Activated CD8-positive, alpha-beta T cell treated with anti-CD3 and anti-CD28 coated beads for 36 hours (primary cell): ENCODE measurements around the gene TRMT2A. TPM values are rescaled to one million over a fixed set of nuclear protein-coding genes. Genes with fewer than 3 reads are reported as not detected.

Source experiments
- ATAC-seq: fragments of 200-7000 bp; cut with Tn5 transposase; one replicate; pipeline ENCODE4 v1.10.0; 2021; ENCODE audit warnings: mild to moderate bottlenecking, moderate library complexity
- CTCF ChIA-PET: fragments of 350-600 bp; sonication (Branson Sonifier 250); formaldehyde crosslinking; loops from one replicate; lab custom pipeline; 2021; ENCODE audit warnings: antibody characterized with exemption; lab: Charles Lee
- POLR2A ChIA-PET: fragments of 350-600 bp; sonication (Branson Sonifier 250); formaldehyde crosslinking; loops from one replicate; lab custom pipeline; 2021; ENCODE audit warnings: antibody characterized with exemption; lab: Charles Lee
- DNase-seq: peaks from one replicate; pipeline ENCODE4 v3.0.0-alpha.2; 2020
- H3K27ac Mint-ChIP-seq: one replicate; pipeline ENCODE4 v1.8.0; 2021; ENCODE audit warnings: mild to moderate bottlenecking, mixed read lengths
- H3K27me3 Mint-ChIP-seq: one replicate; pipeline ENCODE4 v1.8.0; 2021; ENCODE audit warnings: mixed read lengths
- H3K36me3 Mint-ChIP-seq: one replicate; pipeline ENCODE4 v1.8.0; 2021; ENCODE audit warnings: low read depth, mixed read lengths
- H3K4me1 Mint-ChIP-seq: one replicate; pipeline ENCODE4 v1.8.0; 2021; ENCODE audit warnings: low read depth, mixed read lengths
- H3K4me3 Mint-ChIP-seq: one replicate; pipeline ENCODE4 v1.8.0; 2021; ENCODE audit warnings: mild to moderate bottlenecking, moderate library complexity, mixed read lengths
- H3K9me3 Mint-ChIP-seq: one replicate; pipeline ENCODE4 v1.8.0; 2021; ENCODE audit warnings: mixed read lengths
- CTCF ChIP-seq: fragments of 200-600 bp; IDR thresholded peaks from one replicate; pipeline ENCODE4 v1.8.0; 2022; ENCODE audit warnings: antibody characterized with exemption, mild to moderate bottlenecking
- intact Hi-C: fragments of 100-400 bp; cut with micrococcal nuclease; formaldehyde crosslinking; loops from one replicate; pipeline ENCODE4 v1.10.0; 2022
- total RNA-seq, 2 experiments: library from RNA; stranded (reverse); gene quantifications; one replicate each; pipeline ENCODE4 v1.2.3, GENCODE V29; 2021

The TRMT2A gene
- total RNA-seq, 2 experiments from 2014 or later: 101 to 105 TPM

- no peaks in the 10 kb centered on the region for H3K36me3 Mint-ChIP-seq
- CTCF ChIA-PET: interaction anchor here (1.2 kb wide), 1 partner anchor 132 kb away, joined by 3 read pairs; no protein-coding TSS in a partner anchor
- TF ChIP-seq CTCF: no peak
- H3K4me3 Mint-ChIP-seq: no peak overlapping the region
- POLR2A ChIA-PET: interaction anchor here (0.6 kb wide), 1 partner anchor 1187 kb away, joined by 3 read pairs; no protein-coding TSS in a partner anchor
- intact Hi-C loops: loop anchor here (5.0 kb wide), 1 partner anchor 113 kb away; the partner anchor contains the start of gene RTN4R
- H3K4me1 Mint-ChIP-seq: no peaks in the 10 kb centered on the region
- H3K27me3 Mint-ChIP-seq: no peaks in the 10 kb centered on the region
- no peak overlapping the region for H3K27ac Mint-ChIP-seq
- ATAC-seq (no peak), DNase-seq (no peak)
- no peaks in the 10 kb centered on the region for H3K9me3 Mint-ChIP-seq
These were observed 37.7 kb upstream of the TRMT2A start for GRCh38 chr22:20154602-20155187.

- ATAC-seq: no peak
- intact Hi-C loops: no loop called here
- DNase-seq: no peak
- Mint-ChIP-seq H3K36me3 (no peaks in the 10 kb centered on the region), H3K4me3 (no peak overlapping the region), H3K27ac (no peak overlapping the region), H3K9me3 (no peaks in the 10 kb centered on the region), H3K4me1 (no peaks in the 10 kb centered on the region), H3K27me3 (no peaks in the 10 kb centered on the region)
- CTCF ChIA-PET: interaction anchor here (0.9 to 1.2 kb wide), 3 partner anchors 104 to 132 kb away, joined by 3 to 4 read pairs (median 3); no protein-coding TSS in a partner anchor
- TF ChIP-seq CTCF: no peak
- POLR2A ChIA-PET: interaction anchor here (0.6 kb wide), 2 partner anchors 24 to 1186 kb away, joined by 3 read pairs; no protein-coding TSS in a partner anchor
These were observed 36.9 kb upstream of the TRMT2A start for GRCh38 chr22:20153945-20154344.

GRCh38 chr22:20152464-20152890, 35.5 kb upstream of the TRMT2A start:
- no peaks in the 10 kb centered on the region for H3K4me1 Mint-ChIP-seq
- H3K27me3 Mint-ChIP-seq: no peaks in the 10 kb centered on the region
- POLR2A ChIA-PET: interaction anchor here (1.0 kb wide), 1 partner anchor 35 kb away, joined by 3 read pairs; no protein-coding TSS in a partner anchor
- intact Hi-C loops: no loop called here
- CTCF ChIA-PET: interaction anchor here (0.8 kb wide), 1 partner anchor 143 kb away, joined by 3 read pairs; no protein-coding TSS in a partner anchor
- H3K36me3 Mint-ChIP-seq: no peaks in the 10 kb centered on the region
- H3K27ac Mint-ChIP-seq: no peak overlapping the region
- TF ChIP-seq CTCF: no peak
- ATAC-seq (no peak), DNase-seq (no peak)
- H3K9me3 Mint-ChIP-seq: no peaks in the 10 kb centered on the region
- no peak overlapping the region for H3K4me3 Mint-ChIP-seq

GRCh38 chr22:20151276-20151588, 34.2 kb upstream of the TRMT2A start:
- no peak overlapping the region for H3K27ac Mint-ChIP-seq

More at GRCh38 chr22:20151276-20151588, 34.2 kb upstream of the TRMT2A start:
- ATAC-seq (no peak), DNase-seq (no peak)
- ChIA-PET POLR2A (interaction anchor here (1.0 kb wide), 1 partner anchor 34 kb away, joined by 3 read pairs; no protein-coding TSS in a partner anchor), CTCF (no interaction called here)
- no peak for TF ChIP-seq CTCF
- Mint-ChIP-seq H3K27me3 (no peaks in the 10 kb centered on the region), H3K4me1 (peaks cover 5% of the 10 kb centered on the region), H3K4me3 (no peak overlapping the region), H3K9me3 (no peaks in the 10 kb centered on the region), H3K36me3 (no peaks in the 10 kb centered on the region)
- intact Hi-C loops: no loop called here
